HL-60 (cell line): ENCODE data around the gene AP2A2.

Experiments
- CTCF ChIP-seq: IDR thresholded peaks from one replicate; pipeline ENCODE4 v1.5.1; 2011; ENCODE audit warnings: low read length, control low read depth, inconsistent platforms; ENCODE audit not compliant: insufficient read depth
- REST ChIP-seq: IDR thresholded peaks from 2 replicates; pipeline ENCODE4 v1.6.1; 2012; ENCODE audit warnings: low read depth; ENCODE audit not compliant: insufficient replicate concordance

GRCh38 chr11:924406-925157 lies 1.1 kb upstream of the AP2A2 start:
- TF ChIP-seq CTCF: no peak
- TF ChIP-seq REST: no peak
